Activated CD4-positive, alpha-beta memory T cell treated with anti-CD3 and anti-CD28 coated beads for 36 hours (primary cell): ENCODE measurements around the gene GPR107. TPM values are rescaled to one million over a fixed set of nuclear protein-coding genes. Genes with fewer than 3 reads are reported as not detected.

Source experiments
- CTCF ChIA-PET: fragments of 350-600 bp; sonication (Branson Sonifier 250); formaldehyde crosslinking; loops from one replicate; lab custom pipeline; 2021; ENCODE audit warnings: antibody characterized with exemption, inconsistent platforms; lab: Charles Lee
- POLR2A ChIA-PET: fragments of 350-600 bp; sonication (Branson Sonifier 250); formaldehyde crosslinking; loops from one replicate; lab custom pipeline; 2021; ENCODE audit warnings: antibody characterized with exemption; lab: Charles Lee
- DNase-seq: peaks from one replicate; pipeline ENCODE4 v3.0.0-alpha.2; 2020
- H3K27ac Mint-ChIP-seq: one replicate; pipeline ENCODE4 v1.8.0; 2021; ENCODE audit warnings: mixed read lengths
- H3K27me3 Mint-ChIP-seq: one replicate; pipeline ENCODE4 v1.8.0; 2021; ENCODE audit warnings: mixed read lengths
- H3K36me3 Mint-ChIP-seq: one replicate; pipeline ENCODE4 v1.8.0; 2021; ENCODE audit warnings: mixed read lengths
- H3K4me1 Mint-ChIP-seq: one replicate; pipeline ENCODE4 v1.8.0; 2021; ENCODE audit warnings: low read depth, mixed read lengths
- H3K4me3 Mint-ChIP-seq: one replicate; pipeline ENCODE4 v1.8.0; 2021; ENCODE audit warnings: mild to moderate bottlenecking, mixed read lengths
- H3K9me3 Mint-ChIP-seq: one replicate; pipeline ENCODE4 v1.8.0; 2021; ENCODE audit warnings: mixed read lengths
- intact Hi-C: fragments of 100-400 bp; cut with micrococcal nuclease; formaldehyde crosslinking; loops from one replicate; pipeline ENCODE4 v1.15.1; 2023
- total RNA-seq, 2 experiments: library from RNA; stranded (reverse); gene quantifications; one replicate each; pipeline ENCODE4 v1.2.3, GENCODE V29; 2021

Gene GPR107
- total RNA-seq, 2 experiments from 2014 or later, result 20.7 to 22.8 TPM

GRCh38 chr9:130058887-130059286 is 5.2 kb downstream of the GPR107 start:
- peaks cover 3% of the 10 kb centered on the region for H3K36me3 Mint-ChIP-seq

GRCh38 chr9:130060296-130060695 is 6.6 kb downstream of the GPR107 start:
- no peak overlapping the region for H3K4me3 Mint-ChIP-seq
- intact Hi-C loops, result no loop called here
- no peak for DNase-seq
- no peaks in the 10 kb centered on the region for H3K9me3 Mint-ChIP-seq
- H3K4me1 Mint-ChIP-seq, result peaks cover 19% of the 10 kb centered on the region
- H3K27me3 Mint-ChIP-seq, result no peaks in the 10 kb centered on the region
- CTCF ChIA-PET, result no interaction called here
- peaks cover 5% of the 10 kb centered on the region for H3K36me3 Mint-ChIP-seq
- H3K27ac Mint-ChIP-seq, result no peak overlapping the region
- POLR2A ChIA-PET, result interaction anchor here (1.7 kb wide), 1 partner anchor 8 kb away, joined by 5 read pairs; no protein-coding TSS in a partner anchor

More at GRCh38 chr9:130058887-130059286, 5.2 kb downstream of the GPR107 start:
- CTCF ChIA-PET, result interaction anchor here (0.7 to 1.3 kb wide), 4 partner anchors 47 to 269 kb away, joined by 3 to 5 read pairs (median 3); no protein-coding TSS in a partner anchor
- POLR2A ChIA-PET, result interaction anchor here (0.7 to 1.7 kb wide), 2 partner anchors 9 to 27 kb away, joined by 5 to 8 read pairs; no protein-coding TSS in a partner anchor
- H3K4me3 Mint-ChIP-seq, result no peak overlapping the region
- no peak overlapping the region for H3K27ac Mint-ChIP-seq
- no peak for DNase-seq
- H3K27me3 Mint-ChIP-seq, result no peaks in the 10 kb centered on the region
- H3K4me1 Mint-ChIP-seq, result peaks cover 24% of the 10 kb centered on the region
- intact Hi-C loops, result no loop called here
- H3K9me3 Mint-ChIP-seq, result no peaks in the 10 kb centered on the region

- peaks cover 5% of the 10 kb centered on the region for H3K36me3 Mint-ChIP-seq
- H3K27me3 Mint-ChIP-seq, result no peaks in the 10 kb centered on the region
- POLR2A ChIA-PET, result interaction anchor here (0.6 kb wide), 1 partner anchor 93 kb away, joined by 3 read pairs; no protein-coding TSS in a partner anchor
- intact Hi-C loops, result no loop called here
- H3K4me1 Mint-ChIP-seq, result peaks cover 17% of the 10 kb centered on the region
- no peaks in the 10 kb centered on the region for H3K9me3 Mint-ChIP-seq
- no peak overlapping the region for H3K4me3 Mint-ChIP-seq
- no peak for DNase-seq
- CTCF ChIA-PET, result no interaction called here
- no peak overlapping the region for H3K27ac Mint-ChIP-seq
Observed at GRCh38 chr9:130062750-130063149, 9.0 kb downstream of the GPR107 start.

- Mint-ChIP-seq H3K4me1 (peaks cover 19% of the 10 kb centered on the region), H3K4me3 (no peak overlapping the region), H3K27ac (no peak overlapping the region), H3K36me3 (peaks cover 2% of the 10 kb centered on the region), H3K27me3 (no peaks in the 10 kb centered on the region), H3K9me3 (no peaks in the 10 kb centered on the region)
- ChIA-PET POLR2A (no interaction called here), CTCF (no interaction called here)
- no peak for DNase-seq
- intact Hi-C loops, result no loop called here
Observed at GRCh38 chr9:130064621-130065020, 10.9 kb downstream of the GPR107 start.

- CTCF ChIA-PET, result interaction anchor here (1.6 kb wide), 1 partner anchor 38 kb away, joined by 4 read pairs; no protein-coding TSS in a partner anchor
- DNase-seq, result no peak
- Mint-ChIP-seq H3K9me3 (no peaks in the 10 kb centered on the region), H3K4me1 (peaks cover 23% of the 10 kb centered on the region), H3K27me3 (no peaks in the 10 kb centered on the region), H3K4me3 (no peak overlapping the region), H3K27ac (peak overlapping the region; percentile 23), H3K36me3 (peaks cover 2% of the 10 kb centered on the region)
- intact Hi-C loops, result no loop called here
- POLR2A ChIA-PET, result interaction anchor here (0.7 to 1.3 kb wide), 2 partner anchors 15 to 89 kb away, joined by 3 to 4 read pairs; partner anchors contain the start of gene GPR107
Observed at GRCh38 chr9:130069048-130069447, 15.3 kb downstream of the GPR107 start.

GRCh38 chr9:130072515-130073235 is 19.0 kb downstream of the GPR107 start:
- intact Hi-C loops, result no loop called here
- DNase-seq, result peak; percentile 31
- ChIA-PET POLR2A (no interaction called here), CTCF (no interaction called here)
- Mint-ChIP-seq H3K36me3 (peaks cover 9% of the 10 kb centered on the region), H3K27ac (no peak overlapping the region), H3K4me1 (peaks cover 22% of the 10 kb centered on the region), H3K4me3 (no peak overlapping the region), H3K27me3 (no peaks in the 10 kb centered on the region), H3K9me3 (no peaks in the 10 kb centered on the region)

- Mint-ChIP-seq H3K27me3 (no peaks in the 10 kb centered on the region), H3K4me3 (no peak overlapping the region), H3K27ac (no peak overlapping the region), H3K4me1 (peaks cover 22% of the 10 kb centered on the region), H3K36me3 (peaks cover 12% of the 10 kb centered on the region), H3K9me3 (no peaks in the 10 kb centered on the region)
- ChIA-PET POLR2A (interaction anchor here (0.6 kb wide), 1 partner anchor 66 kb away, joined by 4 read pairs; no protein-coding TSS in a partner anchor), CTCF (no interaction called here)
- no peak for DNase-seq
- intact Hi-C loops, result no loop called here
Observed at GRCh38 chr9:130073373-130073772, 19.7 kb downstream of the GPR107 start.

GRCh38 chr9:130078547-130078946 is 24.8 kb downstream of the GPR107 start:
- CTCF ChIA-PET, result no interaction called here
- peaks cover 33% of the 10 kb centered on the region for H3K36me3 Mint-ChIP-seq
- no peak overlapping the region for H3K4me3 Mint-ChIP-seq
- POLR2A ChIA-PET, result no interaction called here
- H3K4me1 Mint-ChIP-seq, result peaks cover 6% of the 10 kb centered on the region
- no peak for DNase-seq
- H3K27me3 Mint-ChIP-seq, result no peaks in the 10 kb centered on the region
- no peaks in the 10 kb centered on the region for H3K9me3 Mint-ChIP-seq
- H3K27ac Mint-ChIP-seq, result no peak overlapping the region
- intact Hi-C loops, result no loop called here

- POLR2A ChIA-PET, result no interaction called here
- Mint-ChIP-seq H3K36me3 (peaks cover 24% of the 10 kb centered on the region), H3K9me3 (no peaks in the 10 kb centered on the region), H3K4me3 (no peak overlapping the region), H3K27ac (no peak overlapping the region), H3K4me1 (no peaks in the 10 kb centered on the region), H3K27me3 (no peaks in the 10 kb centered on the region)
- no peak for DNase-seq
- CTCF ChIA-PET, result no interaction called here
- intact Hi-C loops, result no loop called here
Observed at GRCh38 chr9:130084337-130084736, 30.6 kb downstream of the GPR107 start.

GRCh38 chr9:130088051-130088450 is 34.3 kb downstream of the GPR107 start:
- intact Hi-C loops, result no loop called here
- Mint-ChIP-seq H3K4me3 (no peak overlapping the region), H3K27ac (no peak overlapping the region), H3K36me3 (peaks cover 23% of the 10 kb centered on the region), H3K4me1 (no peaks in the 10 kb centered on the region), H3K27me3 (no peaks in the 10 kb centered on the region), H3K9me3 (no peaks in the 10 kb centered on the region)
- ChIA-PET POLR2A (no interaction called here), CTCF (no interaction called here)
- DNase-seq, result no peak

GRCh38 chr9:130089141-130089540 is 35.4 kb downstream of the GPR107 start:
- no peak overlapping the region for H3K4me3 Mint-ChIP-seq
- H3K27ac Mint-ChIP-seq, result no peak overlapping the region
- no peak for DNase-seq
- H3K27me3 Mint-ChIP-seq, result no peaks in the 10 kb centered on the region
- no peaks in the 10 kb centered on the region for H3K9me3 Mint-ChIP-seq
- H3K4me1 Mint-ChIP-seq, result no peaks in the 10 kb centered on the region
- H3K36me3 Mint-ChIP-seq, result peaks cover 23% of the 10 kb centered on the region
- intact Hi-C loops, result no loop called here
- ChIA-PET CTCF (no interaction called here), POLR2A (no interaction called here)

- peaks cover 29% of the 10 kb centered on the region for H3K36me3 Mint-ChIP-seq
- CTCF ChIA-PET, result interaction anchor here (1.2 kb wide), 1 partner anchor 8 kb away, joined by 4 read pairs; no protein-coding TSS in a partner anchor
- intact Hi-C loops, result no loop called here
- H3K27ac Mint-ChIP-seq, result no peak overlapping the region
- H3K27me3 Mint-ChIP-seq, result no peaks in the 10 kb centered on the region
- POLR2A ChIA-PET, result no interaction called here
- no peak for DNase-seq
- no peaks in the 10 kb centered on the region for H3K9me3 Mint-ChIP-seq
- peaks cover 7% of the 10 kb centered on the region for H3K4me1 Mint-ChIP-seq
- no peak overlapping the region for H3K4me3 Mint-ChIP-seq
Observed at GRCh38 chr9:130090915-130091314, 37.2 kb downstream of the GPR107 start.
